Prostate gland (tissue), 2 donors: ENCODE results near the gene CARMIL1. TPM values are rescaled to one million over a fixed set of nuclear protein-coding genes. Genes with fewer than 3 reads are reported as not detected.

ENCODE experiments used
- DNase-seq: peaks from one replicate; pipeline ENCODE4 v3.0.0-alpha.2; 2019; ENCODE audit warnings: low spot score
- H3K27ac ChIP-seq, 2 donors: fragments of 200-600 bp; sonication (generic); 2 replicates each; pipeline ENCODE4 v1.5.1; 2017 to 2019
- H3K27me3 ChIP-seq: fragments of 200-600 bp; sonication (generic); replicated peaks from 2 replicates; pipeline ENCODE4 v1.5.1; 2019; ENCODE audit not compliant: insufficient read depth
- H3K36me3 ChIP-seq, 2 donors: fragments of 200-600 bp; sonication (generic); 1 replicate in 1 of 2; 2 replicates in 1 of 2; pipeline versions ENCODE4 v1.5.1 to v1.8.1; 2017 to 2019
- H3K4me1 ChIP-seq: fragments of 200-600 bp; sonication (generic); replicated peaks from 2 replicates; pipeline ENCODE4 v1.5.1; 2019
- H3K4me3 ChIP-seq, 2 donors: fragments of 200-600 bp; sonication (generic); 2 replicates each; pipeline ENCODE4 v1.5.1; 2017 to 2019
- H3K9me3 ChIP-seq: fragments of 200-600 bp; sonication (generic); 2 replicates; pipeline ENCODE4 v1.5.1; 2017
- POLR2A ChIP-seq: fragments of 450-650 bp; IDR thresholded peaks from one replicate; pipeline ENCODE4 v1.6.1; 2016; ENCODE audit warnings: antibody characterized with exemption, mild to moderate bottlenecking
- POLR2AphosphoS5 ChIP-seq: sonication (generic); formaldehyde crosslinking; IDR thresholded peaks from one replicate; pipeline ENCODE4 v1.6.1; 2017; ENCODE audit warnings: antibody characterized with exemption
- WGBS: methylation state at CpG from one replicate; pipeline ENCODE4 v1.1.5; 2018; 5-methylcytosine and 5-hydroxymethylcytosine counted together
- intact Hi-C: fragments of 100-400 bp; cut with DNase I; formaldehyde crosslinking; loops from one replicate; pipeline ENCODE4 v1.14.2; 2022
- small RNA-seq, 2 donors: library from RNA; depleted of rRNA; stranded (forward); fragments of <200 nt; gene quantifications; one replicate each; pipeline ENCODE3, GENCODE V24; 2016
- total RNA-seq, 2 donors: library from RNA; depleted of rRNA; stranded (reverse); fragments of >200 nt; gene quantifications; one replicate each; pipeline ENCODE4 v1.1.0, GENCODE V29; 2016
- TF ChIP-seq, protein P1 (sequence below), 4 experiments: fragments of 200-600 bp in 2 of 4; fragments of 450-650 bp in 2 of 4; sonication (generic) in 2 of 4; IDR thresholded peaks; 1 replicate in 3 of 4; 2 replicates in 1 of 4; pipeline ENCODE4 v1.5.1; 2016 to 2019; ENCODE audit warnings: antibody characterized with exemption in 4 of 4, mild to moderate bottlenecking in 2 of 4, moderate library complexity in 2 of 4

CARMIL1 gene
- total RNA-seq, 2 donors from 2014 or later = 12.9 to 71.7 TPM

DNA sequence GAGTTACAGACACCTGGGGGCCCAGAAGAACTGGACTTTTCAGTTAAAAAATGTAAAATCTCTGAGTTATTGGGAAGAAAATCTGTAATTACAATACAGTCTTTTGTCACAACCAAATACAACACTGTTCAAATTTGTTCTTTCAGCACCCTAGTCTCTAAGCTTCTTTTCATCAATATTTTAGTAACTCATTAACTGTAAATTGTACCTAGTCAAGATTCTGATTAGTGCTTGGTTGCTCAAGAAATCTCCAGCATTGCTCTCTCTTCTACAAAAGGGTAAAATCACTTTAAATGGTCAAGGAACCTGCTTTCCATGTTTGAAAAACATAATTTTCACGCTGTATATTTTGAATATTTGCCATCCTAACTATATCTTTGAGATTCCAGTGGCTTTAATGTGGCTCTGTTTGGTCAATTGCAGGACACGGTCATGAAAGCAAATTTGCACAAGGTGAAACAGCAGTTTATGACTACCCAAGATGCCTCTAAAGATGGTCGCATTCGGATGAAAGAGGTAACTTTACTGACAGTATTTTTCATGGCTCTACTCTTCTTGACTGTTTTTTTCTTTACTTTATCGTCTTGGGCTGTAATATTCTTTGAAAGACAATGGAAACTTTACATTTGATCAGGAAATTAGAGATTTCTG, 382.1 kb downstream of the CARMIL1 start:
- H3K27ac ChIP-seq = no peak overlapping the region
- no peak overlapping the region for H3K4me3 ChIP-seq
- 59% methylated on average over 5 of the region's 5 CpGs for WGBS
- H3K27me3 ChIP-seq = no peaks in the 10 kb centered on the region
- TF ChIP-seq POLR2A (no peak), POLR2AphosphoS5 (no peak)
- TF ChIP-seq, protein P1, sequence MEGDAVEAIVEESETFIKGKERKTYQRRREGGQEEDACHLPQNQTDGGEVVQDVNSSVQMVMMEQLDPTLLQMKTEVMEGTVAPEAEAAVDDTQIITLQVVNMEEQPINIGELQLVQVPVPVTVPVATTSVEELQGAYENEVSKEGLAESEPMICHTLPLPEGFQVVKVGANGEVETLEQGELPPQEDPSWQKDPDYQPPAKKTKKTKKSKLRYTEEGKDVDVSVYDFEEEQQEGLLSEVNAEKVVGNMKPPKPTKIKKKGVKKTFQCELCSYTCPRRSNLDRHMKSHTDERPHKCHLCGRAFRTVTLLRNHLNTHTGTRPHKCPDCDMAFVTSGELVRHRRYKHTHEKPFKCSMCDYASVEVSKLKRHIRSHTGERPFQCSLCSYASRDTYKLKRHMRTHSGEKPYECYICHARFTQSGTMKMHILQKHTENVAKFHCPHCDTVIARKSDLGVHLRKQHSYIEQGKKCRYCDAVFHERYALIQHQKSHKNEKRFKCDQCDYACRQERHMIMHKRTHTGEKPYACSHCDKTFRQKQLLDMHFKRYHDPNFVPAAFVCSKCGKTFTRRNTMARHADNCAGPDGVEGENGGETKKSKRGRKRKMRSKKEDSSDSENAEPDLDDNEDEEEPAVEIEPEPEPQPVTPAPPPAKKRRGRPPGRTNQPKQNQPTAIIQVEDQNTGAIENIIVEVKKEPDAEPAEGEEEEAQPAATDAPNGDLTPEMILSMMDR (IDR thresholded peaks at IDR 0.05) = no peak
- no peaks in the 10 kb centered on the region for H3K36me3 ChIP-seq
- intact Hi-C loops = no loop called here
- no peaks in the 10 kb centered on the region for H3K9me3 ChIP-seq
- H3K4me1 ChIP-seq = no peaks in the 10 kb centered on the region
- DNase-seq = no peak

DNA sequence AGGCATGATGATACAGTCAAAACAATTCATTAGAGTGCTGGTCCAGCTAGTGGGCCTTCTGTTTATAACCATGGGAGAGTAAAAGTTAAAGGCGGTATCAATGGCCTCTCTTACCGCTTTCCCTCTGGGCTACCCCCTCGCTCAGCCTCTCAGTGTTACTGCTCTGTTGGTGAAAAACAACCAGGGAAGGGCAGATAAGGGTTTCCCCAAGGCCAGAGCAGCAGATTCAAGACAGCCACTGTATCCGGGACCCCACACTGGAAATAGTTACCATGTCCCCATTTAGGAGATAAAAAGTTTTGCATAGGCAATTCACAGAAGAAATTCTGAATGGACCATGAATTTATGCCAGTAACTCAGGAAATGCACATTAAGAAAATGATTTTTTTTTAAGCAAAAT, 386.3 kb downstream of the CARMIL1 start:
- TF ChIP-seq, protein P1 (IDR thresholded peaks at IDR 0.05) = no peak
- TF ChIP-seq POLR2A = no peak
- TF ChIP-seq POLR2AphosphoS5 = no peak
- 90% methylated on average over 4 of the region's 4 CpGs for WGBS

DNA sequence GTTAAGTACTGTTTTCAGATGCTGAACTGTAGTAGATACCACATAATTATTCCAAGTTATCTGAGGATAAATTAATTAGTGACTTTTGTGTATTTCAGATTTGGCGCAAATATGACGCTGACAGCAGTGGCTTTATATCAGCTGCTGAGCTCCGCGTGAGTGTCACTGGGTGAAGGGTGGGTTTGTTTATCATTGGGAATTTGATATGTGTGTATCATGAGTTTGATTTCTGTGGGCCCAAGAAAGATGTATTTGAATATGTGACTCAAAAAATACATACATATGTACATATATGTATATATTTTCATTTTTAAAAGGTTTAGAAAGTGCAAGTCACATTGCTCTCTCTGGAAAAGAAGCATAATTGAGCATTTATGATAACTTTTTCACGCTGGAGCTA, 390.2 kb downstream of the CARMIL1 start:
- intact Hi-C loops = no loop called here
- Histone ChIP-seq H3K9me3 (no peaks in the 10 kb centered on the region), H3K36me3 (no peaks in the 10 kb centered on the region), H3K4me1 (no peaks in the 10 kb centered on the region), H3K27me3 (no peaks in the 10 kb centered on the region), H3K4me3 (no peak overlapping the region), H3K27ac (no peak overlapping the region)
- TF ChIP-seq, protein P1 (IDR thresholded peaks at IDR 0.05) = no peak
- no peak for TF ChIP-seq POLR2AphosphoS5
- no peak for TF ChIP-seq POLR2A
- 76% methylated on average over 5 of the region's 5 CpGs for WGBS
- no peak for DNase-seq

More for the DNA sequence above, 386.3 kb downstream of the CARMIL1 start:
- Histone ChIP-seq H3K27me3 (no peaks in the 10 kb centered on the region), H3K9me3 (no peaks in the 10 kb centered on the region), H3K27ac (no peak overlapping the region), H3K4me3 (no peak overlapping the region), H3K4me1 (no peaks in the 10 kb centered on the region), H3K36me3 (no peaks in the 10 kb centered on the region)
- intact Hi-C loops = no loop called here
- no peak for DNase-seq

Small RNA genes within 50 kb of the gene (small RNA-seq; reads per million reads assigned to genes)
- gene RF00019 (0 reads per million in 2 donors), gene RNU6-987P (0 reads per million in 2 donors)
